Heart left ventricle (tissue), 13 donors: ENCODE data around the gene ATF7IP.

Experiments used
- POLR2A ChIP-seq, 2 donors: fragments of 450-650 bp; IDR thresholded peaks; one replicate each; pipeline ENCODE4 v1.6.1; 2017; ENCODE audit warnings: antibody characterized with exemption in 2 of 2, mild to moderate bottlenecking in 2 of 2, moderate library complexity in 2 of 2
- TF ChIP-seq, protein P1 (sequence below), 12 donors: fragments of 200-600 bp; sonication (generic) in 4 of 12; IDR thresholded peaks; one replicate each; pipeline versions ENCODE4 v1.5.0 to v1.8.0; 2018 to 2022; ENCODE audit warnings: antibody characterized with exemption in 12 of 12, mild to moderate bottlenecking in 5 of 12
- donor health status: ischemic (EF 13 %, LVEDD 7.1; RV severe dilation, severe dysfunction).
- donor health status: DM: no; HTN: yes; CAD: no.
- donor health status: DM: no; HTN: no; CAD: no.
- donor health status: ischemic (EF 25% LVEDD 6.9; RV normal size, moderate dysfunction).
- donor health status: ischemic (EF 25% LVEDD 5.7; RV mildly dilated, moderate dysfunction).
- donor health status: ischemic (EF 35%, LVEDD 5.7; RV mildly dilated, moderate dysfunction).
- donor health status: nonischemic (EF 11% LVEDD 7.7; RV severe dilation, severe dysfunction).
- donor health status: DM: yes; HTN: yes; CAD: no.
- donor health status: PGD.
- donor health status: ischemic (EF 29% LVEDD 5.4; RV normal size, mild dysfunction).
- donor health status: nonischemic (EF 23%, LVEDD 6.1; RV moderate dilation, normal function).

DNA sequence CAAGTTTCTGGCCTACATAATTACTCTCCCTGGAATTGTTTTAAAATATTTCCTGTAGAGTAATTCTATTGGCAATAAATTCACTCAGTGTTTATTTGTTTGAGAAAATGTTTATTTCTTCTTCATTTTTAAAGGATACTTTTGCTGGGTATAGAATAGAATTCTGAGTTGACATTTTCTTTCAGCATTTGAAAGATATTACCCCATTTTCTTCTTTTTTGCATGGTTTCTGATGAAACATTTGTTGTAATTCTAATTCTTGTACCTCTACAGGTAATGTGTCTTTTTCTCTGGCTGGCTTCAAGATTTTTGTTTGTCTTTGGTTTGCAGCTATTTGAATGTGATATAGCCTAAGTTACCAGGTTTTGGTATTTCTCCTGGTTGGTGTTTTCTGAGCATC is 25.1 kb upstream of the ATF7IP start:
- TF ChIP-seq, protein P1, sequence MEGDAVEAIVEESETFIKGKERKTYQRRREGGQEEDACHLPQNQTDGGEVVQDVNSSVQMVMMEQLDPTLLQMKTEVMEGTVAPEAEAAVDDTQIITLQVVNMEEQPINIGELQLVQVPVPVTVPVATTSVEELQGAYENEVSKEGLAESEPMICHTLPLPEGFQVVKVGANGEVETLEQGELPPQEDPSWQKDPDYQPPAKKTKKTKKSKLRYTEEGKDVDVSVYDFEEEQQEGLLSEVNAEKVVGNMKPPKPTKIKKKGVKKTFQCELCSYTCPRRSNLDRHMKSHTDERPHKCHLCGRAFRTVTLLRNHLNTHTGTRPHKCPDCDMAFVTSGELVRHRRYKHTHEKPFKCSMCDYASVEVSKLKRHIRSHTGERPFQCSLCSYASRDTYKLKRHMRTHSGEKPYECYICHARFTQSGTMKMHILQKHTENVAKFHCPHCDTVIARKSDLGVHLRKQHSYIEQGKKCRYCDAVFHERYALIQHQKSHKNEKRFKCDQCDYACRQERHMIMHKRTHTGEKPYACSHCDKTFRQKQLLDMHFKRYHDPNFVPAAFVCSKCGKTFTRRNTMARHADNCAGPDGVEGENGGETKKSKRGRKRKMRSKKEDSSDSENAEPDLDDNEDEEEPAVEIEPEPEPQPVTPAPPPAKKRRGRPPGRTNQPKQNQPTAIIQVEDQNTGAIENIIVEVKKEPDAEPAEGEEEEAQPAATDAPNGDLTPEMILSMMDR (IDR thresholded peaks at IDR 0.05) = no peak
- TF ChIP-seq POLR2A (IDR thresholded peaks at IDR 0.05) = no peak
